ENCODE results near the gene BCAR3.
"Not testable (repeated sequence)": the region's sequence is repeated elsewhere in the genome, so short reads cannot be mapped to it uniquely, and the experiment has no call there.

BCAR3 gene

DNA sequence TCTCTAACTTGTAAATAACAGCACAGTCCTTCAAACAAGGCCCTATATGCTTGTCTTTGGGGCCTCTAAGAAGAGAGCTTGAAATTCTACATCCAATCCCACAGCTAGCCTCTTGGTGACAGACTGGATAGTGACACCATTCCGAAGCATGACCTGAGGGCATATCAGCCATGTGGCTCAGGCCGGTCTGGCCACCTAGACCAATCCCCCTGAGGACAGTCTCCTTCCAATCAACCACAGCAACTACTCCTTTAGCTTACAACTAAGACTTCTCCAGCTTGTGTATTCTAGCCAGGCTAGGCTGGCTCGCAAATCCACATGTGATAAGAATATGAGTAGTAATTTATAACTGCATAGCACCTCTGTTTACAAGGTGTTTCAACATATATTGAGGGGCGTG lies 14.0 kb downstream of the BCAR3 start:
- no peak for DNase-seq

DNA sequence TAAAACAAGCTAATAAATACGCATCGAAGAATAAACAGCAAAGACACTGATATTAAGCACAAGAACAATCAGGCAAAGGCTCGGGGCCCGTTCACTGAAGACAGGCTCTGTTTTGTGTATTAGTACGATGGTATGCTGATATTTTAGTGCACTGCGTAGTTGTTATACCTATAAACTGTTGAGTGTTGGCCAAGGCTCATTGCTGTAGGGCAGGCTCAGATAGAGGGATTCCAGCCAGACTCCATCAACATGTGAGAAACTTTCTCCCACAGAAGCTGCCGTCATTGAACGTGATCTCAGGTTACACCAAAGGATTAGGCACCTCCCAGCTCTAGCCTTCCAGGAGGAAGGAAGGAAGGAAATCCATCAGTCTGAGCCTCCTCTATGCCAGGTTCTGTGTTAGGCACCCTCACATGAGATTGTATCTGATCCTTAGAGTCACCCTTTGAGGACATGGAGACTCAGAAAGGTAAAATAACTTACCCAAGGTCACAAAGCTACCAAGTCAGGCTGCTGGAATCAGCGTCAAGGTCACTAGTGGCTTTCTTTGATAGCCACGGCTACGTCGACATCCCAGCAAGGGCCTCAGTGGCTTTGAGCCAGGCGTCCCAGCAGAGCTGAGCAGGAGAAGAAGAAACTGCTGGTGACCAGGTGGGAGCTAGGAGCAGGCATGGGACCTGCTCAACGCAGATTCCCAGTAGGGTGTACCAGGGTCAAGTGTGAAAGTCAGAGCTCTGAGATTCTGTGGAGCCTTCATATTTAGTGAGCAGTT lies 14.8 kb downstream of the BCAR3 start:
- DNase-seq = no peak

DNA sequence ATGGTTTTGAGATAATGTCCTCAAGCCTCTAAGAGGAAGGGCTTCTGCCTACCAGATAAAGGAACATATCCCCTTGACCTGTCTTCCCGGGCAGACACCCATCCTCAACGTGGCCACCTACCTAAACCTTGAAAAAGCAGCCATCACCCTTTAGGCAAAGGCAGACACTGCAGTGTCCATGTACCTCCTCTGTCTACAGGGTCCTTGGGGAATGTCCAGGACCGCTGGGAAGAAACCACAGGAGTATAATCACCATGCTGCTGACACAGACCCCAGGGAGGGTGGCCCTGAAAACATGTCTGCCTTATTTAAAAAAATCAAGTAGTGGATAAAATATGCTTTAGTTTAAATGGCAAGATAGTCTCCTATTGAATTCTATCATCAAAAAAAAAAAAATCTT lies 16.6 kb downstream of the BCAR3 start:
- DNase-seq = no peak

DNA sequence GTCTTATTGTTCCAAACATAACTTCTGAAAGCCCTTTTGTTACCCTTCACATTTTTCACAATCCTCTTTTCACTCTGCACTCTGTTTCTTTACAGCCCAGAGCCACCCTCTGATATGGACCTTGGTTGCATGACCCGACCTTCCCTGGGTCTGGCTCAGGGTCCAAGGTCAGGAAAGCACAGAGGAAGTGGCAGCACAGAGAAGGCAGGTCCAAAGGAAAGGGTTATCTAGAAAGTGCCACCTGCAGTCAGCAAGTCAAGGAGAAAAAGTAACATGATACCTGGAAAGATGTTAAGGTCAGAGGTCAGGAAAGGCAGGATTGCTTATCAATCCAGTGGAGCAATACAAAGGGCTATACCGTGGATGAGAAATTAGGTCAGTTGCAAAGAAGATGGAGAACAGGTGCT lies 18.4 kb downstream of the BCAR3 start:
- DNase-seq = no peak

DNA sequence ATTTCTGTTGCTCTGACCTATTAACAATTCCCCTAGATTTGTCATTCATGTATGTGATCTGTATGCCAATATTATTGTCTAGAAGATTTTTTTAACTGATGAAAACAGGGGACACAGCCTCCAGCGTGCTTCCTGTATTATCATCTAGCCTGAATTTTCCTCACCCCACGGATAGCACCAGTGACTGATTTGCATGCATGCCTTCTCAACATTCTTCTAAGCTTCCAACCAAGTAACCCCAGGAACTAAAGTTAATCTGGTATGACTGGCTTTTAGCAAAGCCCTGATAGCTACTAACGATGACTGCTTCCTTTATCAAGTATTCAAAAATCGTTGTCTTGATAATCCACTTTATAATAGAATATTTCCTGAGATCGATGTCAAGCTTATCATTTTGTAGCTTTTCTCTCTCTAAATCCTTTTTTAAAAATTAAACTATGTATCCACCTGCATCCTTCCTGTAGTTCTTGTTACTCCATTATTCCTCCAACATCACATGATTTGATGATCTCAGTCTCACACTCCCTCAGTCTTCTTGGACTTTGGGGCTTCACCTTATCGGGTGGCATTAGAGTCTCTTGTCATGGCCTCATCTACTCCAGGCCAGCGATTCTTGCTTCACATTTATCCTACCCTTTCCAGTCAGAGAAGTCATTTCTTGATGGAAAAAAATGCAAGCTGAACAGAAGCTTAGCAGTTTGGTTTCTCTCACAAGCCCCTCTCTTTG lies 19.0 kb downstream of the BCAR3 start:
- DNase-seq = no peak

DNA sequence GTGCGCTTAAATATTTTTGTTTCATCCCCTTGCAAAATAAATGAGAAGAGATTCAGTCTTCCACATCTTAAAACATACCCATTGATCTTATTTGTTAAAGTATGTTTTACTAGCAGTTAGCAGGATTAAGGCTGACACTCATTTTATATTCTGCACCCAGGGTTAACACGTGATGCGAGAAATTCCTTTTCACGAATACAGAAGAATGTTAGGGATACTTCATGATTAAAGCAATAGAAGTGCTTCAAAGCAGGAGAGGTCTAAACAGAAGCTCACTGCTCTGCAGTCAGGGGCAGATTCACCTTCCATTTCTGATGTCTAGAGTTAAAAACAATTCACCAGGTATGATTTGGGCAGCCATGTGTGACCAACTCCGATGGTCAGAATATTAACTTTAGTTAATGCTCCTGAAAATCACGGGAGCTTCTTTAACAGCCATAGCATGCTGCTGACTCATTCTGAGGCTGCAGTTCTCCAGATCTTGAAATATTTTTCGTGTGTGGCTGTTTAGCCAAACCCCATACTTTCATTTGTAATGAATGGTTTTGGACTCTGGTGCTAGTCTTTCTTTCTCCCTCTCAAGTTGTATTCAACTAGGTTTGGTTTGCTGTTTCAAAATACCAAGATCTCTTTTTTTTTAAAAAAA lies 19.7 kb downstream of the BCAR3 start:
- no peak for DNase-seq

DNA sequence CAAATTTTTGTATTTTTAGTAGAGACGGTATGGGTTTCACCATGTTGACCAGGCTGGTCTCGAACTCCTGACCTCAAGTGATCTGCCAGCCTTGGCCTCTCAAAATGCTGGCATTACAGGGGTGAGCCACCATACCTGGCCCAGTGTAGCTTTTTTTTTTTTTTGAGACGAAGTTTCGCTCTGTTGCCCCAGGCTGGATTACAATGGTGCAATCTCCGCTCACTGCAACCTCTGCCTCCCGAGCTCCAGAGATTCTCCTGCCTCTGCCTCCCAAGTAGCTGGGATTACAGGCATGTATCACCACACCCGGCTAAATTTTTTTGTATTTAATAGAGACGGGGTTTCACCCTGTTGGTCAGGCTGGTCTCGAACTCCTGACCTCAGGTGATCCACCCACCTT lies 20.3 kb downstream of the BCAR3 start:
- DNase-seq = not testable (repeated sequence)

DNA sequence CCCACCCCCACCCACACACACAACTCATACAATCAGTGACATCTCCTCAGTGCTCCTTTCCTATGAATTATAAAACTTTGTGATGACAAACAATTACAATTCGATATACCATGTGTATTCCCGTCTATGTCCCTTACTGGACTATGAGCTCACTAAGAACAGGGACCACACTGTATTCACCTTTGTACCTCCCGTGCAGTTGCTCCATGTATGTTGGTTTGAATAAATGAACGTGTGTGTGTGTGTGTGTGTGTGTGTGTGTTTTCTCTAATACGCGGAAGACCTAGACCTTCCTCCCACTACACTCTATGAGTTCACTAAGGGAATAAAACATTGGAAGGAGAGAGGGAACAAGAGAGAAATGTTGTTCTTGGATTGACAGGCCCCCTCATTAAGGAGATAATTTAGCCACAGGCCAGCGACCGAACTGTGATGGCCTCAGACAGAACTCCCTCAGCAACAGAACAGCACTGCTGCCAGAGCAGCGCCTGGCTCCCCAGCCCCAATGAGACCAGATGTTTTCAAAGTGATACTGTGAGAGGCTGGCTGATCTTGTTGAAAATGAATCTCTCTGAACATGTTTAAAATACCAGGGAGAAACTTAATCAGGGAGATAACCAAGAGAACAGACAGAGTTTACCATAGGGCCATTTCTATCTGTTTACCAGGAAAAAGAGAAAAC lies 21.7 kb downstream of the BCAR3 start:
- DNase-seq = no peak

DNA sequence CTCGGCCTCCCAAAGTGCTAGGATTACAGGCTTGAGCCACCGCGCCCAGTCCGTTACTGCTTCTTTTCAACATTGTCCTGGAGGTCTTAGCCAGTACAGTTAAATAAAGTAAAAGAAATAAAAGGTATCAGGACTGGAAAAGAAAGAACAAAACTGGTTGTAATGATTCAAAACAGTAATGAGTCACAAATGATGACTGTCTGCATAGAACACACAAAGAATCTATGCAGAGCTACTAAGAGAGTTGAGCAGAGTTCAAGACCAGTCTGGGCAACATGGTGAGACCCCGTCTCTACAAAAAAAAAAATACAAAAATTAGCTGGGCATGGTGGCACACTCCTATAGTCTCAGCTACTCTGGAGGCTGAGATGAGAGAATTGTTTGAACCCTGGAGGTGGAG lies 23.4 kb downstream of the BCAR3 start:
- no peak for DNase-seq

DNA sequence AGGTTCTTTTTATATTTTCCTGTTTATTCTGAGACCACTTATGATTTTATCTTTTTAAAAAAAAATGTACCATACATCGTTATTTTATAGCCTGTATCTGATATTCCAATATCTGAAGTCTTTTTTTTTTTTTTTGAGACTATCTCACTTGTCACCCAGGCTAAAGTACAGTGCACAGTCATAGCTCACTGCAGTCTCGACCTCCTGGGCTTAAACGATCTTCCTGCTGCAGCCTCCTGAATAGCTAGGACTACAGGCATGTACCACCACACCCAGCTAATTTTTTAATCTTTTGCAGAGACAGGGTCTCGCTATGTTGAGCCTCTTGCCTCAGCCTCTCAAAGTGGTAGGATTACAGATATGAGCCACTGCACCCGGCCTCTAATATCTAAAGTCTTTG lies 25.1 kb downstream of the BCAR3 start:
- DNase-seq = no peak

DNA sequence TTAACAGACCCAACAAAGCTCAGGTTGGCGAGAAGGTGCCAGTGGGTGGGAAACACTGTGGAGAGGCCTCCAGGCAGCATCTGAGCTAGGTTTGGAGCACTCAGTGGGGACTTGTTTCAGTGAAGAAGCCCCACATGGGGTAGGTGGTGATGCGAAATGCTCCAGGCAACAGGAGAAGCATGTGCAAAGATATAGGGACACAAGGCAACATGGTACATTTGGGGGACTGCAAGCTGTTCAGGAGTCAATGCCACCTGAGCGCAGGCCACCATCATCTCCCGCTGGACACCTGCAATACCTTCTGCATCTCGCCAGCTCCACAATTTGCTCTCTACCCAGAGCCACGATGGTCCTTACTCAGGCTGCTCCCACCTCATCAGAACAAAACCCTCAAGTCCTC lies 28.0 kb downstream of the BCAR3 start:
- no peak for DNase-seq

DNA sequence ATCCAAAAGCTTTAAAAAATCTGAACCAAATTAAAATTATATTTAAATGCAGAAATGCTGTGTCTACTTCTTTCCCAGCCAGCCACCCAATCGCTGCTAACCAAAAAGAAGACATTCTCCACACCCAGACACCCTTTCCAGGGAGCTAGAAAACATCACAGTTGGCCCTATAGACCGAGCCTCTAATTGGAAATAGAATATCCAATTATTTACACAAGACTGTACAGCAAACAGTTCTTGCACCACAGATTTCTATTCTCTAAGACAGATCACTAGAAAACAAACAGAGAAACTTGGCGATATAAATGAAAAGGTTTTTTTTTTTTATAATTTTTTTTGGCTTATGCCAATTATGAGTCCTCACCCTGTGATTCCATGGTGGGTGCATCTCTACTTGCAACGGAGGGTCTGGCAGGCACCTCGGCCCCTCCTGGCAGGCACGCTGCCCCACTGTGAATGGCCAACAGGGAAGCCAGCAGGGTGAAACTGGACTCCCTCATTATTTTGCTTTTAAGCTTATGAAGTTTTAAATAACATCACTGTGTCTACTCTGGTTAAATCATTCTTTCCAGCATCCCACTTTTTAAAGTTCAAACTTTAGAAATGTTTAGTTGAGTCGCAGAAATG lies 29.2 kb downstream of the BCAR3 start:
- no peak for DNase-seq

DNA sequence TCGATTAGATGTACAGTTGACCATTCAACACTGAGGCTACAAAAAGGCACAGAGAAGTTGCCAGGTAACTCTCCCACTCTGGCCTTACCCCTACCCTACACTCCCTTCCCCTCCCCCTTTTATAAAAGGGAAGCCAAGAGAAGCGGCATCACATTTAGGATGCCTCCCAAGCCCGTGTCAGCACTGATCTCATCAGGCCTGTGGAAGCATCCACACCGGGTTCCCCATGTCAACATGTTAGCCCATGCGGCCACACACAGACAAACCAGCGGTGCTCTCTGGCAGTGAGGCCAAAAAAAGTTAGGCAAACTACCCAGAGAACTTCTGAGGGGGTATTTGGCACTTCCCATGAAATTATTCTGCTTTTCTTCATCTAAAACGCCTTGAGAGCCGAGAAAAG lies 29.9 kb downstream of the BCAR3 start:
- DNase-seq = no peak

DNA sequence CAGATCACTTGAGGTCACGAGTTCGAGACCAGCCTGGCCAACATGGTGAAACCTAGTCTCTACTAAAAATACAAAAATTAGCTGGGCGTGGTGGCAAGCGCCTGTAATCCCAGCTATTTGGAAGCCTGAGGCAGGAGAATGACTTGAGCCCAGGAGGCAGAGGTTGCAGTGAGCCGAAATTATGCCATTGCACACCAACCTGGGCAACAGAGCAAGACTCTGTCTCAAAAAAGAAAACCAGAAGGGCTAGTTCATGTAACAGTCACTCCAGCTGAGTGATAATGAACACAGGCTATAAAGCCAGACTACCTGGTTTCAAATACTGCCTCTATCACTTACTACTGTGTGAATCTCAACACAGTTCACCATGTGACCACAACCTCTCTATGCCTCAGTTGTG lies 31.5 kb downstream of the BCAR3 start:
- not testable (repeated sequence) for DNase-seq

DNA sequence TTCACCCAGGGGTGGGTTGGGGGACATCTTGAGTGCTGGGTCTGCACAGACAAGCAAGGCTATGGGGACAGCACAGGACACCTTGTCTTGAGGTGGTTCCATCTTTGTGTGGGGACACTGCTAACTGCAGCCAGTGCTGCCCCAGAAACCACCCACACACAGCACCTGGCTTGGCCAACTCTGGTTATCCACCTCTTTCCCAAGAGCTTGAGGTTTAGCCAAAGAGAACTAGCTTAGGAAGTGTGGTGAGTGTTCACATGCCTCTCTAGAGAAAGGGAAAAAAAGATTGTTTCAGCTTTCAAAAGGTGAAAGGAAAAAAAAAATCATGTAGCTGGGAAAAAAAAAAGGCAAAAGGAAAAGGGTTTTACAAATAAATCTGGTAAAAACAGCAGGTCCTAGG lies 32.4 kb downstream of the BCAR3 start:
- no peak for DNase-seq

DNA sequence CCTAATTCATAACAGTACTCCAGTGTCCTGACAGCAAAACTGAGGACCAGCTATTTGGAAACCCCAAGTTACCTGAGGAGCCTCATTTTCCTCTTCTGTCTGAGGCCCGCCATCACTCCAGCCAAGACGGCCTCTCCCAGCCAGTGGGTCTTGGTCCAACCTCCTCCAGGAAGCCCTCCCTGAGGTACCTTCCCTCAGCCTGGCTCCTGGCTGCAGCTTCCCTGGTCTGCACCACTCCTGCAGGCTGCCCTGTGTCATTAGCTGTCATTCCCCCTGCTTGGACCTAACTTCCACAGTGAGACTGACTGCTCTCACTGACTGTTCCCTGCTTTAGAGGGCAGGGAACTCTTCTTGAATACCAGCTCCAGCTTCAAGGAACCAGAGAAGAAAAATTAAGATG lies 33.0 kb downstream of the BCAR3 start:
- no peak for DNase-seq

DNA sequence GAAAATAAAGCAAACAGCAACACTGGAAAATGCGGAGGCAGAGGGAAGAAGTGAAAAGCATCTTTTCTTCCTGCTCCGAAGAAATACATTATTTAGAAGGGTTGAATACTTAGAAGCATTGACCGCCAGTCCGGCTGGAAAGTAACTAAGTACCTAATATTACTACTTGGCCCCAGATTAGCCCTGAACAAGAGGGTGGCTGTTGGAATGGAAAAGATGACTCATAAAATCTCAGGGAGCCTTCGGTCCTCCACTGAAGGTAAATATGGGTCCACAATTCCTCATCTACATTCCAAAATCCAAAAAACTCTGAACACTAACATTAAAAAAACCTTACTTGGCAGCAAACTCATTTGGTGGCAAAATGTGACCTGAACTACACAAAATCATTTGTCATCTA lies 40.1 kb downstream of the BCAR3 start:
- no peak for DNase-seq

DNA sequence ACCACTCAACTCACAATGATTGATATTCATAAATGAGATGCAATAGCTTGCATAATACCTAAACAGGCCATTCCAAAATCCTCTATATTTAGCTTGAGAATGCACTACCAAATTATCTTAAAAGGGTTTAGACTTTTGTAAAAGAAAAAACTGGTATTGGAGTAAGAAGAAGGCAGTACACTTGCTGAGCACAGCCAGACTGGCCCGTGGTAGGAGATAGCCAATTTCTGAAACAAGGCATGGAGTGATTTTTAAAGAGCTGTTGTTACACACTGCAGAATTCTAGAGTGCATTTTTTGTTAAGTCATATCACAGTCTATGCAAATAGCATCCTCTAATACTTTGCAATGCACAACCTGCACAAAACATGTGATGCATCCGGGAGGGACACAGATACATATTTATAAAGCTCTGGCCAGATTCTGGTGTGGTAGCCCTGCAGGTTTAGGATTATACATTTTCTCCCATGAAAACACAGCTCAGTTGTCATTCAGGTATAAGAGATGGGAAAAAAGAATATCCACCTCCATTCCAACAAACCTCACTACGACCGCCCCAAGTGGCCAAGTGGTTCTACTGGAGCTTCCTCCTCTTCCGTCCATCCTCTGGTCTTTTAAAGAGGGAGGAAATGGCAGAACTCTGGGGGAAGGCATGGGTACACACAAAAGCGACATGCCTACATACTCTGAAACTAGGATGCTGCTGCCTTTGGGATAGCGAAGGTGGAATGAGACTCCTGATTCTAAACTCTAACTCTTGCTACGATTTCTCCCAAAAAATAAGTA lies 40.8 kb downstream of the BCAR3 start:
- DNase-seq = no peak

DNA sequence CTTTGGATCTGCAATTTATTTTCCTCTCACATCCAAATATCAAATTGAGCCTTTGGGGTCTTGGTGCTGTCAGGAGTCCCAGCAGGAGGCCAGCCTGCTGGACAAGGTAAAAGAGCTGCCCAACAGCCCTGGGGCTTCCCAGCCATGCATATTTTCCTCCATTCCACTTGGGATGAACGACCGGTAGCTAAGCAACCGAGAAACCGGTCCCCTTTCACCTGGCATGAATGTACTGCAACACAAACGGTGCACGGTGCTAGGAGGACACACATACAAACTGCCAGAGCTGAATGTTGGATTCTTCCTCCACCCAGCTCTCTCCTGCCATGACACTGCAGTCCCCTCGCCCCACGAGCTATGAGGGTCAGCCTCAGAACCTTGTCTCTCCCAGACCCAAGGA lies 42.7 kb downstream of the BCAR3 start:
- no peak for DNase-seq

DNA sequence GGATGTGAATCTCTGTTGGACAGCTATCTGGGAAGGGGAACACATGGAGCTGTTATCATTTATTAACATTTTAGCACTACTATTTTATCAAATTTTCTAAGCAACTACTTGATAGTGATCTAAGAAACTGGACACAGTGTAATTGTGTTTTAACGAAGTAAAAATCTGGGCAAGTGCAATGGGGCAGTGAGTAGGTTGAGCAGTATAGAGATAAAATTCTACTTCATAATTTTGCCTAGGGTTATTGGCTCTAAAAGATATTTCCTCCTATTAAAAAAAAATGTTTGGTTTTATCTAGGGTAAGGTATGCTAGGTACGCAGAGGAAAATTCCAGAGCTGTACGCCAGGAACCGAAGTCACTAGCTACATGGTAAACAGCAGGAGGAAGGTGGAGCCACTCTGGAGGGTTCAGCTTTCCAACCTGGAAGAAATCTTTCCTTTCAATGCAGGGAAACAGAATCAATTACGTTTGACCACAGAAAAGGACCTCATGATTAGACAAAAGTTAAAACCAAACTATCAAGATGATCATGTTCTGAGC lies 43.3 kb downstream of the BCAR3 start:
- no peak for DNase-seq

DNA sequence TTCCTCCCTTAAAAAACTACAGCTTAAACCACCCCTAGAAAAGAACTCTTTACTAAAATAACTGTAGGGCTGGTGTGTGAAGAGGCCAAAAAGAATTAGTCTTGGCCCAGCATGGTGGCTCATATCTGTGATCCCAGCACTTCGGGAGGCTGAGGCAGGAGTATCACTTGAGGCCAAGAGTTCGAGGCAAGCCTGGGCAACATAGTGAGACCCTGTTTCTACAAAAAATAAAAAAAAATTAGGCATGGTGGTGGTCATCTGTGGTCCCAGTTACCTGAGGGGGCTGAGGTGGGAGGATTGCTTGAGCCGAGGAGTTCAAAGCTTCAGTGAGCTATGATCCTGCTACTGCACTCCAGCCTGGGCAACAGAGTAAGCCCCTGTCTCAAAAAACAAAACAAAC lies 44.9 kb downstream of the BCAR3 start:
- no peak for DNase-seq
